ENCODE data around the gene FAM169A.

DNA sequence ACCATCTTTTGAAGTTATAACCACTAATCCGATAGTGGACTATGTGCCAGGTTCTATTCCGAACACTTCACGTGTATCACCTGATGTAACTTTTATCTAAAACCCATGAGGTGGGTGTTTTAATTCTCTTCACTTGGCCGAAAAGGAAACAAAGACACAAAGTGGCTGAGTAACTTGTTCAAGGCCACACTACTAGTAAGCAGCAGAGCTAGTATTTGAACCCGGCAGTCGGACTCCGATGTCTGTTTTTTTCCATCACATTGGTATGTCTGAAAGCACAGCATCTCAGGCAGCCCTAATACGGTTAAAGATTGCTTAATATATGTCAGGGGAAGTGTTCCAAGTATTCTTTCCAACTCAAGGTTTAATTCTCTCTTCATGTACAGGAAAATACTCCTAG, 16.2 kb downstream of the FAM169A start:
- TF ChIP-seq, protein P1, sequence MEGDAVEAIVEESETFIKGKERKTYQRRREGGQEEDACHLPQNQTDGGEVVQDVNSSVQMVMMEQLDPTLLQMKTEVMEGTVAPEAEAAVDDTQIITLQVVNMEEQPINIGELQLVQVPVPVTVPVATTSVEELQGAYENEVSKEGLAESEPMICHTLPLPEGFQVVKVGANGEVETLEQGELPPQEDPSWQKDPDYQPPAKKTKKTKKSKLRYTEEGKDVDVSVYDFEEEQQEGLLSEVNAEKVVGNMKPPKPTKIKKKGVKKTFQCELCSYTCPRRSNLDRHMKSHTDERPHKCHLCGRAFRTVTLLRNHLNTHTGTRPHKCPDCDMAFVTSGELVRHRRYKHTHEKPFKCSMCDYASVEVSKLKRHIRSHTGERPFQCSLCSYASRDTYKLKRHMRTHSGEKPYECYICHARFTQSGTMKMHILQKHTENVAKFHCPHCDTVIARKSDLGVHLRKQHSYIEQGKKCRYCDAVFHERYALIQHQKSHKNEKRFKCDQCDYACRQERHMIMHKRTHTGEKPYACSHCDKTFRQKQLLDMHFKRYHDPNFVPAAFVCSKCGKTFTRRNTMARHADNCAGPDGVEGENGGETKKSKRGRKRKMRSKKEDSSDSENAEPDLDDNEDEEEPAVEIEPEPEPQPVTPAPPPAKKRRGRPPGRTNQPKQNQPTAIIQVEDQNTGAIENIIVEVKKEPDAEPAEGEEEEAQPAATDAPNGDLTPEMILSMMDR (IDR thresholded peaks at IDR 0.05): no peak
- TF ChIP-seq POLR2A (IDR thresholded peaks at IDR 0.05) (no peak), EP300 (IDR thresholded peaks at IDR 0.05) (no peak), POLR2AphosphoS5 (IDR thresholded peaks at IDR 0.05) (no peak)

Measured in suprapubic skin (tissue), 4 donors.